Inflammatory macrophage (primary cell): ENCODE measurements around the gene SRF.

ENCODE experiments used
- DNase-seq, 2 donors: peaks; one replicate each; pipeline ENCODE4 v3.0.0-alpha.2; 2020 to 2022

SRF gene

DNA sequence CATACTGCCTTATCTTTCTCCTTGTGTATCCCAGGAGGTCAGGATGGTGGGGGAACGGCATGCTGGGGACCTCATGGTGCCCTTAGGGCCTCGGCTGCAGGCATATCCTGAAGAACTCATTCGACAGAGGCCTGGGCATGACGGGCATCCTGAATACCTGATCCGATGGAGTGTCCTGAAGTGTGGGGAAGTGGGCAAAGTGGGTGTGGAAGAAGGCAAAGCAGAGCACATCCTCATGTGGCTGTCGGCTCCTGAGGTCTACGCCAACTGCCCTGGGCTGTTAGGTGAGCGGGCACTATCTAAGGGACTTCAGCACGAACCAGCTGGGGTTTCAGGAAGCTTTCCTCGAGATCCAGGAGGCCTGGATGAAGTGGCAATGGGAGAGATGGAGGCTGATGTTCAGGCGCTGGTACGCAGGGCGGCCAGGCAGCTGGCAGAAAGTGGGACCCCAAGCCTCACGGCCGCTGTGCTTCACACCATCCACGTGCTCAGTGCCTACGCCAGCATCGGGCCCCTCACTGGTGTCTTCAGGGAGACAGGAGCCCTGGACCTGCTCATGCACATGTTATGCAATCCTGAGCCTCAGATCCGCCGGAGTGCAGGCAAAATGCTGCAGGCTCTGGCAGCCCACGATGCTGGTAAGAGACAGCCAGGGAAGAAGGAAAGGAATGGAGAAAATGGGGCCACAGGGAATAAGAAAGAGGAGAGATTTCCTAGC, 13.4 kb downstream of the SRF start:
- DNase-seq: no peak

- DNase-seq: no peak
These were observed 14.4 kb downstream of the SRF start for GRCh38 chr6:43185391-43185985.

DNA sequence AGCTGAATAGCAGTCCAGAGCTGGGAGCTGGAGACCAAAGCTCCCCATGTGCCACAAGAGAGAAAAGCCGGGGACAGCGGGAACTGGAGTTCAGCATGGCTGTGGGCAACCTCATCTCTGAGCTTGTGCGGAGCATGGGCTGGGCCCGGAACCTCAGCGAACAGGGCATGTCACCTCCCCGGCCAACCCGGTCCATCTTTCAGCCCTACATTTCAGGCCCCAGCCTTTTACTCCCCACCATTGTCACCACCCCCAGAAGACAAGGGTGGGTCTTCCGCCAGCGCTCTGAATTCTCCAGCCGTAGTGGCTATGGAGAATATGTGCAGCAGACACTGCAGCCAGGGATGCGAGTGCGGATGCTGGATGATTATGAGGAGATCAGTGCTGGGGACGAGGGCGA, 14.9 kb downstream of the SRF start:
- DNase-seq: no peak

DNA sequence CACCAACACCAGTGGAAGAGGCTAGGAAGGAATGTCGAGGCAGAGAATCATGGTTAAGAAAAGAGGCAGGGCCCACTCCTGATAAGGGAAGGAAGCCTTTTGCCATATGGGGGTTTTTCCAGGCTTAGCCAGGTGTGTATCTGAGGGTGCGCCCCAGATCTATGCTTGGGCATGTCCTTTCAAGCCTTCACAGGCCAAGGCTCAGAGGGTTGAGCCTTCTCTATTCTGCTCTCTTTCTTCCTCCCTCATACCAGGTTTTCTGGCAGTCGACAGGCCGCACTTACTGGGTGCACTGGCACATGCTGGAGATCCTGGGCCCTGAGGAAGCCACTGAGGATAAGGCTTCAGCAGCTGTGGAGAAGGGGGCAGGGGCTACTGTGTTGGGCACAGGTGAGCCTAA, 15.6 kb downstream of the SRF start:
- no peak for DNase-seq

GRCh38 chr6:43187821-43188220, 16.8 kb downstream of the SRF start:
- no peak for DNase-seq

DNA sequence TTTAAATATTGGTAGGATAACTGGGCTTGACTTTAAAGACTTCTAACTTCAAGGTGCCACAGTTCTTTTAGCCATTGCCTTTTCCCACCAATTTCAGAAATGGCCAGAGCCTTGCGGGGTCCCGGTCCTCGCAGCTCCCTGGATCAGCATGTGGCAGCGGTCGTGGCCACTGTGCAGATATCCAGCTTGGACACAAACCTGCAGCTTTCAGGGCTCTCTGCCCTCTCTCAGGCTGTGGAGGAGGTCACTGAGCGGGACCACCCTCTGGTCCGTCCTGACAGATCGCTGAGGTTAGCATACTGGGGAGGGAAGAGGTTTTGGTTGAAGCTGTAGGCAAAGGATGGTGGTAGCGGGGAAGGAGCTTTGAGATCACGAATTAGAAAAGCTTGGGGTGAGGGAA, 17.4 kb downstream of the SRF start:
- DNase-seq: no peak

DNA sequence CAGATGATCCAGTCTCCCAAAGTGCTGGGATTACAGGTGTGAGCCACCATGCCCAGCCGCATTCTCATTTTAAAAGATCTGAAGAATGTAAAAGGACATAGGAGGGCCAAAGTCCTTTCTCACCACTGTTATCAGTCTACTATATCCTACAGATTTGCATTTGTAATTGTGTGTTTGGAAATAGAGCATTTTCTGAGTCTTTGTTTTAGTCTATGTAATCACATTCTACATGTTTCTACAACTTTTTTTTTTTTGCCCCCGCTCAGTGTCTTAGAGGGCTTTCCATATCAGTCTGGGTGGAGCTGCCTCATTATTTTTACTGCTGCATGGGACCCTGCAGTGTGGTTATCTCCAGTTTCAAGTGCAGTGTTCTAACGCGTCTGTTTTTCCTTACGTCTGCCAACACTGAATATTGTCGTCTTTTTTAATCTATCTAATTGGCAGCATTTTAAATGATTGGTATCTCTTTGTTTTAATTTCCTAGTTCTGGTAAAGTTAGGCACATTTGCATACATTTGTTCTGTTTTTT, 18.8 kb downstream of the SRF start:
- DNase-seq: no peak

- DNase-seq: no peak
These were observed 21.8 kb downstream of the SRF start for GRCh38 chr6:43192911-43193310.

DNA sequence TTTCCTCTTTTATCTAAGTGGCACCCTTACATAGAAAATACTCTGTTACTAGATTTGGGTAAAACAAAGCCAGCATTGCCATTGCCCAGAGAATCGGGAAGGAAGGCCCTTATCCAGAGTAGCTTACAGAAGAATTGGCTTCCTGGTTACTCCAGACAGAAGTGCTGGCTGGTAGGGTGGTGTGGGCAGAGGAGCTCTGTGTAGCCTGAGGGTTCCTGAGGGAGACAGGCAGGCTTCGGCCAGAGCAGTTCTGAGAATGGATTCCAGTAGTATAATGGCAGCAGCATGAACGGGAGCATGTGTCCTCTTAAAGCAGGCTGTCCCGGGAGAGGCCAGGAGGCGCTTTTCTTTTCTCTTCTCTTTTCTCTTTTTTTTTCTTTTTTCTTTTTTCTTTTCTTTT, 22.9 kb downstream of the SRF start:
- no peak for DNase-seq

DNA sequence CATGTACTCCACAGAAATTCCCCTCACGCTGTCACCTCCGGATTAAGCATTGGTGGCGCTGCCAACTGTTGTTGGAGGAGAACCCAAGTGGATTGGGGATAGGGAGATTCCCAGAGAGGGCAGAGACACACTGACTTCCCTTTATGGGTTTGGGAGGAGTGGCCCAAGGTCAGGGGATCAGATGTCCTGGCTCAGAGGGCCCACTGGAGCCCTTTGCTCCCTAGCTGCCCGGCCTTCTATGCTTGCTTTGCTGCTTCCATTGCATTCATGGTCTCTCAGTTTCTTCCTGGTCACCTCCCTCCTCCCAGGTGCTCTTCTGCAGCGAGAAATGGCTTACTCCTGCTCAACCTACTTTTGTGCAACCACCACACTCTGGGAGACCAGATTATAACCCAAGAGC, 25.3 kb downstream of the SRF start:
- no peak for DNase-seq

DNA sequence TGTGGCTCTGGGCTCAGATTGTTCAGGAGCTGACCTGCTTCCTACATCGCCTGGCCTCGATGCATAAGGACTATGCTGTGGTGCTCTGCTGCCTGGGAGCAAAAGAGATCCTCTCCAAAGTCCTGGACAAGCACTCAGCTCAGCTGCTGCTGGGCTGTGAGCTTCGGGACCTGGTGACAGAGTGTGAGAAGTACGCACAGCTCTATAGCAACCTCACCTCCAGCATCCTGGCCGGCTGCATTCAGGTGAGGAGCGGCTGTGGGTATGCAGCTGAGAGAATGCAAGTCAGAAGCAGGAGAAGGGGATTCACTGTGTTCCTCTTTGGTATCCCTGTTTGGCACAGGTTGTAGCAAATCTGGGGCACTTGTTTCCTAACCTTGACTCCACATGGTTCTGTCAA, 28.8 kb downstream of the SRF start:
- DNase-seq: no peak

DNA sequence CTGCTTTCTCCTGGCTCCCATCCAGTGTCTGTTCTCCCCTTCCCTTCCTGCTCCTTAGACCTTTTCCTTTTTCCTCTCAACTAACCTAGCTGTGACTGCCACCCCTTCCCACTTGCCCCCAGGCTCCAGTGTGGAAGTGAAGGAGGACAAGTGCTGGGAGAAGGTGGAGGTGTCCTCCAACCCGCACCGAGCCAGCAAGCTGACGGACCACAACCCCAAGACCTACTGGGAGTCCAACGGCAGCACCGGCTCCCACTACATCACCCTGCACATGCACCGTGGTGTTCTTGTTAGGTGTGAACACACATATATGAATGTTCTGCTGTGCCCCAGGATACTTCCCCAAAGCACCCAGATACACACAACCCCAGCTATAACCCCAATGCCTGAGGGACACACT, 29.5 kb downstream of the SRF start:
- no peak for DNase-seq

GRCh38 chr6:43202451-43202850, 31.4 kb downstream of the SRF start:
- no peak for DNase-seq

GRCh38 chr6:43203029-43203717, 32.1 kb downstream of the SRF start:
- no peak for DNase-seq

DNA sequence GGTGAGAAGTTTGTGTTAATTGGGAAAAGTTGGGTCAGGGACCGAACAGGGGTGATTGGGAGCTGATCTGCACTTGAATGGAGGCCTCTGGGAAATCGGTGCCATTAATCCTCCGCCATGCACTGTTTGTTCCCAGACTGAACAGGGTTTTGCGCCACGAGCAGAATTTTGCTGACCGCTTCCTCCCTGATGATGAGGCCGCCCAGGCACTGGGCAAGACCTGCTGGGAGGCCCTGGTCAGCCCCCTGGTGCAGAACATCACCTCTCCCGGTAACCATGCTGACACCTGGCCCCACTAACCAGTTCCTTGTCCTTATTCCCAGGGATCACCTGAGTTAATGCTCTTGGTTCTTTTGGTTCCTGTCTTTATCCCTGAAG, 32.6 kb downstream of the SRF start:
- no peak for DNase-seq

DNA sequence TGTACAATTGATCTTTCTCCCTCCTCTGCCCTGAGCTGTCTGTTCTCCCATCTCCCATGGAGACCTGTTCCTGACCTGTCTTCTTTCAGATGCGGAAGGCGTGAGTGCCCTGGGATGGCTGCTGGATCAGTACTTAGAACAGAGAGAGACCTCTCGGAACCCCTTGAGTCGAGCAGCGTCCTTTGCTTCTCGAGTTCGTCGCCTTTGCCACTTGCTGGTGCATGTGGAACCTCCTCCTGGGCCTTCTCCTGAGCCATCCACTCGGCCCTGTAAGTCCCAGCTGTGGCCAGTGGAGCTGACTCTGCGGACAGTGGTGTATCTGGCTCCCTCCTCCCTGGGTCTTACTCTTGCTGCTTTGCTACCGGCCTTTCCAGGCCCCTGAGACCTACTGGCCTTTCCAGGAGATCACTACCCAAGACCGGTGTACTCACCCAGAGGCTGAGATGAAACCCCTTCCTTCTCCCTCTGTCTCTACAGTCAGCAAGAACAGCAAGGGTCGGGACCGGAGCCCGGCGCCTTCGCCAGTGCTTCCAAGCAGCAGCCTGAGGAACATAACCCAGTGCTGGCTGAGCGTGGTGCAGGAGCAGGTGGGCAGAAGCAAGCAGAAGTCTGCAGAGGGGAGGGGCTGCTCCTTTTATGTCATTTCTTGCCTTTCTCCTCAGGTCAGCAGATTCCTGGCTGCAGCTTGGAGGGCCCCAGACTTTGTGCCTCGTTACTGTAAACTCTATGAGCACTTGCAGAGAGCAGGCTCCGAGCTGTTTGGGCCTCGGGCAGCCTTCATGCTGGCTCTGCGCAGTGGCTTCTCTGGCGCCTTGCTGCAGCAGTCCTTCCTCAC, 33.4 kb downstream of the SRF start:
- DNase-seq: no peak

DNA sequence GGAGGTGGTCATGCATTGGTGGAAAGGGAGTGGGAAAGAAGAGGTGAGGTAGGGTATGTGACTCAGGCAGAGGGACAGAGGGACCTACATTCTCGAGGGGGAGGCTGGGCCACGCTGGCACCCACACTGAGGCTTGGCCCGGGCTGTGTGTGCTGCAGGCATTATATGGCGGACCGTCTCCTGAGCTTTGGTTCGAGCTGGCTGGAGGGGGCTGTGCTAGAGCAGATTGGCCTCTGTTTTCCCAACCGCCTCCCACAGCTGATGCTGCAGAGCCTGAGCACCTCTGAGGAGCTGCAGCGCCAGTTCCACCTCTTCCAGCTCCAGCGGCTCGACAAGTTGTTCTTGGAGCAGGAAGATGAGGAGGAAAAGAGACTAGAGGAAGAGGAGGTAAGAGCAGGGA, 34.8 kb downstream of the SRF start:
- no peak for DNase-seq

DNA sequence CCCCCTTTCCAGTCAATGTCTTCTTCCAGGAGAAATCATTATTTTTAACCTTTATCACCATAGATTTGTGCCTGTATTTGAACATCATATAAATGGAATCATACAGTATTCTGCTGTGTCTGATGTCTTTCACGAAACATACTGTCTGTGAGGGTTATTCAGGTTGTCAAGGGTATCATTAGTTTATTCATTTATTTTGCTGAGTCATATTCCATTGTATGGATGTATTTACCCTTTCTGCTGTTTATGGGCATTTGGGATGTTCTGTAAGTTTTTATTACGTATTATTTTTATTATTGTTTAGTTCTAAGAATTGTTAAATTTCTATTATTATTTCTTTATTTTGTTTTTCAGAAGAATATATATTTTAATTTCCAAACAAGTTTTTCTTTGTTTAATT, 36.2 kb downstream of the SRF start:
- DNase-seq: no peak

GRCh38 chr6:43211955-43212354, 40.9 kb downstream of the SRF start:
- DNase-seq: no peak

- no peak for DNase-seq
These were observed 42.4 kb downstream of the SRF start for GRCh38 chr6:43213431-43213830.

DNA sequence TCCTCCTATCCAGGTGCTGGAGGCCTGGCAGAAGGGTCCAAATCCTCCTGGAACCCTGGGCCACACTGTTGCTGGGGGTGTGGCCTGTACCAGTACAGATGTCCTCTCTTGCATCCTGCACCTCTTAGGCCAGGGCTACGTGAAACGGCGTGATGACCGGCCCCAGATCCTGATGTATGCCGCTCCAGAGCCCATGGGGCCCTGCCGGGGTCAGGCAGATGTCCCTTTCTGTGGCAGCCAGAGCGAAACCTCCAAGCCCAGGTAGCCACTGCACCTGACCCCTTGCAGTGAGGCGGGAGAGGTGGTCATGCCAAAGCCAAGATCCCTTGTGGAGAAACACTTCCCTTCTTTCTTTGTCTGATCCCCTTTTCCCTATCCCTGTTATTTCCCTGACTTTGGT, 44.0 kb downstream of the SRF start:
- DNase-seq: no peak

- DNase-seq: no peak
These were observed 45.1 kb downstream of the SRF start for GRCh38 chr6:43216200-43216599.

DNA sequence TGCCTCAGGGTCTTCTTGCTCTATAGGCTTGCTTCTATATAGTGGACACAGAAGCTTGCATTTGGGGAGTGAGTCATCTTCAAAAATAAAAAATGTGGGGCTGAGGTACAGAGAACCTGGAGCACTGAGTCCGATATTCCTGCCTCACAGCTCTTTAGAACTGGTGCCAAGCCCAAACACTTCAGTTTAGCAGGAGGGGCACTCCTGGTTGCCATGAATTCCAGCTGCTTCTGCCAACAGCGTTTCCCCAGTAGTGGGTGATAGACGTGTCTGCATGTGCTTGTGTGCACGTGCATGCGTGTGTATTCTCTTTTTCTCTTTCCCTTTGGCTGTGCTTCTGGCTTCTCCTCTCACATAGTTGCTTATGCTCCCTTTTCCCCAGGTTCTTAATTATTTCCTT, 46.3 kb downstream of the SRF start:
- no peak for DNase-seq
